Endothelial cell of umbilical vein (primary cell): ENCODE results near the gene RNF121. TPM values are rescaled to one million over a fixed set of nuclear protein-coding genes. Genes with fewer than 3 reads are reported as not detected.
"Not testable (repeated sequence)": the region's sequence is repeated elsewhere in the genome, so short reads cannot be mapped to it uniquely, and the experiment has no call there.

Source experiments
- Bru-seq: library from RNA; stranded (reverse); fragments of 400-500 nt; gene quantifications from one replicate; lab custom pipeline; 2021; lab: Mats Ljungman, UMichigan
- BruChase-seq, 2 experiments: library from RNA; stranded (reverse); fragments of 400-500 nt; gene quantifications; one replicate each; lab custom pipeline; 2021; lab: Mats Ljungman, UMichigan
- BruUV-seq: library from RNA; stranded (reverse); fragments of 400-500 nt; replicated peaks from 2 replicates; lab custom pipeline; 2021; lab: Mats Ljungman, UMichigan
- CTCF ChIA-PET: fragments of 300-600, 350-600 bp; sonication (Branson Sonifier 250); formaldehyde crosslinking; loops from one replicate; lab custom pipeline; 2021; ENCODE audit warnings: antibody characterized with exemption, inconsistent platforms; lab: Charles Lee
- POLR2A ChIA-PET: fragments of 300-600, 350-600 bp; sonication (Branson Sonifier 250); formaldehyde crosslinking; loops from one replicate; lab custom pipeline; 2021; ENCODE audit warnings: antibody characterized with exemption, inconsistent platforms; lab: Charles Lee
- DNase-seq: peaks from one replicate; pipeline ENCODE4 v3.0.0-alpha.2; 2011; ENCODE audit warnings: low read depth, low spot score
- FAIRE-seq: peaks from 2 replicates; lab custom pipeline; 2011; peaks lifted over from hg19 to GRCh38; lab: Jason Lieb, UNC
- H2AFZ ChIP-seq: 2 replicates; pipeline ENCODE4 v1.6.0; 2012; ENCODE audit warnings: low read depth, low read length, control low read depth, inconsistent platforms
- H3K27ac ChIP-seq: 2 replicates; pipeline ENCODE4 v1.5.1; 2011; ENCODE audit warnings: low read depth, mild to moderate bottlenecking, control low read depth, low read length, moderate library complexity; ENCODE audit not compliant: insufficient read depth
- H3K27me3 ChIP-seq, 2 experiments: 2 replicates each; pipeline versions ENCODE4 v1.6.0 to v1.6.1; 2011; ENCODE audit warnings: low read length in 2 of 2, mixed read lengths in 1 of 2; ENCODE audit not compliant: control insufficient read depth in 2 of 2, insufficient read depth in 2 of 2
- H3K36me3 ChIP-seq, 2 experiments: 2 replicates in 1 of 2; 3 replicates in 1 of 2; pipeline ENCODE4 v1.5.1; 2011; ENCODE audit warnings: low read length in 2 of 2, mild to moderate bottlenecking in 1 of 2, moderate library complexity in 1 of 2; ENCODE audit not compliant: control insufficient read depth in 2 of 2, insufficient read depth in 2 of 2; ENCODE audit errors: extremely low read depth in 1 of 2
- H3K4me1 ChIP-seq: 3 replicates; pipeline ENCODE4 v1.5.1; 2011; ENCODE audit warnings: mild to moderate bottlenecking, low read length; ENCODE audit not compliant: control insufficient read depth, insufficient read depth; ENCODE audit errors: extremely low read depth
- H3K4me2 ChIP-seq: 2 replicates; pipeline ENCODE4 v1.6.1; 2011; ENCODE audit warnings: low read length, control low read depth, mixed read lengths; ENCODE audit not compliant: insufficient read depth
- H3K4me3 ChIP-seq, 3 experiments: fragments of 200-600 bp in 1 of 3; sonication (generic), shearing (Covaris generic) in 1 of 3; replicated peaks in 1 of 3; 2 replicates each; pipeline ENCODE4 v1.5.1; 2011 to 2016; ENCODE audit warnings: control low read depth in 3 of 3, low read length in 3 of 3, mild to moderate bottlenecking in 2 of 3, inconsistent platforms in 1 of 3, low read depth in 1 of 3, moderate library complexity in 1 of 3; ENCODE audit not compliant: insufficient read depth in 1 of 3
- H3K79me2 ChIP-seq: 2 replicates; pipeline ENCODE4 v1.6.0; 2012; ENCODE audit warnings: low read length, inconsistent platforms; ENCODE audit not compliant: control insufficient read depth, insufficient read depth
- H3K9ac ChIP-seq: replicated peaks from 2 replicates; pipeline ENCODE3; 2011; ENCODE audit warnings: low read length, control low read depth; ENCODE audit not compliant: insufficient read depth; ENCODE audit errors: extremely low read depth
- H3K9me1 ChIP-seq: replicated peaks from 3 replicates; pipeline ENCODE4 v1.6.0; 2011; ENCODE audit warnings: mild to moderate bottlenecking, low read length; ENCODE audit not compliant: control insufficient read depth, insufficient read depth; ENCODE audit errors: extremely low read depth
- H3K9me3 ChIP-seq: replicated peaks from 2 replicates; pipeline ENCODE4 v1.5.1; 2012; ENCODE audit warnings: low read length, inconsistent platforms; ENCODE audit not compliant: control insufficient read depth, insufficient read depth
- H4K20me1 ChIP-seq: replicated peaks from 2 replicates; pipeline ENCODE3; 2011; ENCODE audit warnings: mild to moderate bottlenecking, low read length; ENCODE audit not compliant: control insufficient read depth, insufficient read depth; ENCODE audit errors: extremely low read depth
- FOS ChIP-seq: IDR thresholded peaks from 2 replicates; pipeline ENCODE4 v1.6.1; 2011; ENCODE audit warnings: mild to moderate bottlenecking, low read length, moderate library complexity, borderline replicate concordance; ENCODE audit not compliant: insufficient read depth
- GATA2 ChIP-seq: IDR thresholded peaks from 2 replicates; pipeline ENCODE4 v1.7.0; 2011; ENCODE audit warnings: low read depth, mild to moderate bottlenecking, moderate library complexity, mixed read lengths, low read length; ENCODE audit not compliant: insufficient read length, insufficient read depth
- POLR2AphosphoS5 ChIP-seq: IDR thresholded peaks from 2 replicates; pipeline ENCODE4 v1.6.1; 2012; ENCODE audit warnings: low read depth, mild to moderate bottlenecking, control low read depth, low read length, moderate library complexity; ENCODE audit not compliant: insufficient read depth
- dilution Hi-C: fragments of 300-500 bp; cut with MboI; formaldehyde crosslinking; loops from one replicate; pipeline ENCODE4 v1.15.0; 2019; ENCODE audit warnings: low sequenced_read_pairs; ENCODE audit not compliant: extremely low pct_ligation_motif_present
- intact Hi-C: fragments of 100-400 bp; cut with micrococcal nuclease; formaldehyde crosslinking; loops from one replicate; pipeline ENCODE4 v1.10.0; 2022
- long read RNA-seq: library from polyadenylated mRNA; stranded (forward); transcript quantifications from one replicate; pipeline ENCODE4 v2.0.0, GENCODE V29; 2021
- polyA minus RNA-seq, 3 experiments: library from RNA; depleted of rRNA, polyadenylated mRNA; stranded (reverse); fragments of >200 nt; gene quantifications; 1 replicate in 1 of 3; 2 replicates in 2 of 3; pipeline ENCODE4 v1.2.3, GENCODE V29; 2011
- polyA plus RNA-seq, 4 experiments: library from polyadenylated mRNA; depleted of rRNA in 3 of 4; stranded (reverse) in 3 of 4; unstranded in 1 of 4; fragments of >200 nt; gene quantifications; 2 replicates each; pipeline versions ENCODE4 v1.2.1 to v1.2.3, GENCODE V29; 2011 to 2012; ENCODE audit warnings: missing spikeins in 1 of 4
- total RNA-seq: library from RNA; stranded (reverse); gene quantifications from 2 replicates; pipeline ENCODE4 v1.2.3, GENCODE V29; 2021
- TF ChIP-seq, protein P1 (sequence below), 2 donors: IDR thresholded peaks; 1 replicate in 1 of 2; 2 replicates in 1 of 2; pipeline ENCODE4 v1.5.1; 2011; ENCODE audit warnings: low read length in 2 of 2, mild to moderate bottlenecking in 2 of 2, moderate library complexity in 2 of 2, control low read depth in 1 of 2, inconsistent platforms in 1 of 2, low read depth in 1 of 2; ENCODE audit not compliant: insufficient read depth in 1 of 2; ENCODE audit errors: extremely low read depth in 1 of 2

The RNF121 gene
- total RNA-seq (61.4 and 61.7 TPM in 2 replicates), polyA plus RNA-seq (86.6 and 99.9 TPM in 2 replicates), polyA minus RNA-seq (202 and 205 TPM in 2 replicates), Bru-seq, nascent RNA (percentile 89 among the genes with signal in this experiment), BruChase-seq, experiment 1, labeled RNA remaining after a 6-hour chase (percentile 84 among the genes with signal in this experiment), BruChase-seq, experiment 2, labeled RNA remaining after a 2-hour chase (percentile 87 among the genes with signal in this experiment)
- polyA plus RNA-seq (2011; cell fraction: cytosol; rRNA removed): 74.3 and 92.8 TPM in 2 replicates
- polyA plus RNA-seq (2011; cell fraction: nucleus; rRNA removed): 173 and 190 TPM in 2 replicates
- 136 and 160 TPM in 2 replicates for polyA plus RNA-seq (2012)
- 20.1 TPM for polyA minus RNA-seq (2011; cell fraction: cytosol; rRNA and poly(A)+ RNA removed)
- polyA minus RNA-seq (2011; cell fraction: nucleus; rRNA and poly(A)+ RNA removed): 87.9 and 123 TPM in 2 replicates
- long read RNA-seq, transcript RNF121-201 (9 exons, 2,625 nt): major isoform, 35 of 58 reads
- long read RNA-seq, partial matches to known transcripts: 1 of 58 reads
- long read RNA-seq, other reads (novel, unspliced or antisense): 14 of 58 reads

- no peaks in the 10 kb centered on the region for H3K9me1 ChIP-seq
- H3K4me1 ChIP-seq: peaks cover 52% of the 10 kb centered on the region
- H3K9me3 ChIP-seq: no peaks in the 10 kb centered on the region
- peak within 1 kb of the TSS; percentile 63 to 95 (median 78) for H3K4me3 ChIP-seq
- POLR2A ChIA-PET: interaction anchor here (0.7 to 2.3 kb wide), 4 partner anchors 14 to 184 kb away, joined by 3 to 17 read pairs (median 3); partner anchors contain the start of gene ANAPC15
- peak within 1 kb of the TSS; percentile 96 for H2AFZ ChIP-seq
- H3K79me2 ChIP-seq: peaks cover 61% of the 10 kb centered on the region
- DNase-seq (peak; percentile 97), FAIRE-seq (no peak)
- peak within 1 kb of the TSS; percentile 75 for H3K4me2 ChIP-seq
- CTCF ChIA-PET: interaction anchor here (0.7 to 2.1 kb wide), 12 partner anchors 10 to 129 kb away, joined by 3 to 14 read pairs (median 3); no protein-coding TSS in a partner anchor
- peak; percentile 72 for TF ChIP-seq POLR2AphosphoS5
- TF ChIP-seq FOS: no peak
- peak; percentile 40 for TF ChIP-seq GATA2
- TF ChIP-seq, protein P1, sequence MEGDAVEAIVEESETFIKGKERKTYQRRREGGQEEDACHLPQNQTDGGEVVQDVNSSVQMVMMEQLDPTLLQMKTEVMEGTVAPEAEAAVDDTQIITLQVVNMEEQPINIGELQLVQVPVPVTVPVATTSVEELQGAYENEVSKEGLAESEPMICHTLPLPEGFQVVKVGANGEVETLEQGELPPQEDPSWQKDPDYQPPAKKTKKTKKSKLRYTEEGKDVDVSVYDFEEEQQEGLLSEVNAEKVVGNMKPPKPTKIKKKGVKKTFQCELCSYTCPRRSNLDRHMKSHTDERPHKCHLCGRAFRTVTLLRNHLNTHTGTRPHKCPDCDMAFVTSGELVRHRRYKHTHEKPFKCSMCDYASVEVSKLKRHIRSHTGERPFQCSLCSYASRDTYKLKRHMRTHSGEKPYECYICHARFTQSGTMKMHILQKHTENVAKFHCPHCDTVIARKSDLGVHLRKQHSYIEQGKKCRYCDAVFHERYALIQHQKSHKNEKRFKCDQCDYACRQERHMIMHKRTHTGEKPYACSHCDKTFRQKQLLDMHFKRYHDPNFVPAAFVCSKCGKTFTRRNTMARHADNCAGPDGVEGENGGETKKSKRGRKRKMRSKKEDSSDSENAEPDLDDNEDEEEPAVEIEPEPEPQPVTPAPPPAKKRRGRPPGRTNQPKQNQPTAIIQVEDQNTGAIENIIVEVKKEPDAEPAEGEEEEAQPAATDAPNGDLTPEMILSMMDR (IDR thresholded peaks at IDR 0.05; ENCODE audit: extremely low read depth in 1 of 2, insufficient read depth in 1 of 2, low read depth in 1 of 2, low read length in 2 of 2): no peak
- H3K27ac ChIP-seq: peak within 1 kb of the TSS; percentile 97
- H3K27me3 ChIP-seq: no peaks in the 10 kb centered on the region
- BruUV-seq: no TSS peak
- dilution Hi-C loops: no loop called here
- no peaks in the 10 kb centered on the region for H3K36me3 ChIP-seq
- H3K9ac ChIP-seq: peak within 1 kb of the TSS; percentile 97
- intact Hi-C loops: loop anchor here (1.0 to 2.0 kb wide), 2 partner anchors 8 to 184 kb away; partner anchors contain the start of gene ANAPC15
- no peaks in the 10 kb centered on the region for H4K20me1 ChIP-seq
These were observed at the start of gene RNF121 for GRCh38 chr11:71928737-71929443. Gene RNF121 (plus strand): TSS chr11:71929046. CDS start chr11:71929062, 16 bp downstream.

- H3K9me1 ChIP-seq, CTCF ChIA-PET, H2AFZ ChIP-seq, H3K4me1 ChIP-seq, DNase-seq, BruUV-seq, H3K79me2 ChIP-seq, H3K4me3 ChIP-seq, H3K36me3 ChIP-seq, POLR2A ChIA-PET, H4K20me1 ChIP-seq, H3K9me3 ChIP-seq, FAIRE-seq, H3K9ac ChIP-seq, intact Hi-C loops, dilution Hi-C loops, H3K27me3 ChIP-seq, H3K27ac ChIP-seq, H3K4me2 ChIP-seq: not testable (repeated sequence)
These were observed 43.0 kb upstream of the RNF121 start for GRCh38 chr11:71885806-71886205.
